IMR-90 (cell line): ENCODE results near the gene TMEM33. TPM values are rescaled to one million over a fixed set of nuclear protein-coding genes. Genes with fewer than 3 reads are reported as not detected.

Experiments used
- ATAC-seq: fragments of 200-7000 bp; cut with Tn5 transposase; 2 replicates; pipeline ENCODE4 v1.9.1; 2020; ENCODE audit warnings: low read depth, mild to moderate bottlenecking, moderate library complexity
- BruUV-seq: library from RNA; stranded (reverse); fragments of 400-500 nt; replicated peaks from 2 replicates; lab custom pipeline; 2021; lab: Mats Ljungman, UMichigan
- CTCF ChIA-PET: fragments of 300-600 bp; formaldehyde crosslinking; extraction: SDS; loops from one replicate; lab custom pipeline; 2021; ENCODE audit warnings: antibody characterized with exemption; lab: Yijun Ruan, JAX
- POLR2A ChIA-PET: fragments of 300-600 bp; sonication (Branson Sonifier 250); formaldehyde crosslinking; loops from one replicate; lab custom pipeline; 2022; ENCODE audit warnings: antibody characterized with exemption; ENCODE audit not compliant: unreplicated experiment; lab: Charles Lee
- DNase-seq: peaks from one replicate; pipeline ENCODE4 v3.0.0; 2013
- H2AFZ ChIP-seq: replicated peaks from 2 replicates; pipeline ENCODE3; 2013; ENCODE audit warnings: low read length, mild to moderate bottlenecking; ENCODE audit not compliant: poor library complexity
- H2AK5ac ChIP-seq: 2 replicates; pipeline ENCODE4 v1.6.1; 2013; ENCODE audit warnings: low read depth, low read length, inconsistent platforms
- H2AK9ac ChIP-seq: replicated peaks from 2 replicates; pipeline ENCODE3; 2013; ENCODE audit warnings: mild to moderate bottlenecking, low read depth, low read length, moderate library complexity; ENCODE audit not compliant: poor library complexity
- H2BK120ac ChIP-seq: 2 replicates; pipeline ENCODE4 v1.6.1; 2013; ENCODE audit warnings: low read depth, low read length, inconsistent platforms
- H2BK15ac ChIP-seq: 3 replicates; pipeline ENCODE4 v1.6.1; 2013; ENCODE audit warnings: low read depth, low read length, inconsistent platforms
- H2BK20ac ChIP-seq: 2 replicates; pipeline ENCODE4 v1.6.1; 2013; ENCODE audit warnings: low read depth, mild to moderate bottlenecking, inconsistent platforms, low read length, moderate library complexity
- H2BK5ac ChIP-seq: 2 replicates; pipeline ENCODE4 v1.6.1; 2013; ENCODE audit warnings: mild to moderate bottlenecking, low read depth, low read length, inconsistent platforms; ENCODE audit not compliant: poor library complexity, severe bottlenecking
- H3K14ac ChIP-seq: replicated peaks from 2 replicates; pipeline ENCODE4 v1.6.1; 2013; ENCODE audit warnings: low read depth, low read length, inconsistent platforms
- H3K18ac ChIP-seq: 2 replicates; pipeline ENCODE4 v1.6.1; 2013; ENCODE audit warnings: low read depth, low read length, control low read depth
- H3K23ac ChIP-seq: 2 replicates; pipeline ENCODE4 v1.6.1; 2013; ENCODE audit warnings: low read depth, low read length, inconsistent platforms
- H3K27ac ChIP-seq: 2 replicates; pipeline ENCODE4 v1.5.1; 2013; ENCODE audit warnings: mild to moderate bottlenecking, control low read depth, low read length; ENCODE audit not compliant: insufficient read depth
- H3K27me3 ChIP-seq: 2 replicates; pipeline ENCODE4 v1.6.1; 2013; ENCODE audit warnings: low read length; ENCODE audit not compliant: control insufficient read depth, insufficient read depth
- H3K36me3 ChIP-seq: 2 replicates; pipeline ENCODE4 v1.6.1; 2013; ENCODE audit warnings: low read length, mixed read lengths; ENCODE audit not compliant: control insufficient read depth, insufficient read depth
- H3K4ac ChIP-seq: 2 replicates; pipeline ENCODE4 v1.6.1; 2013; ENCODE audit warnings: low read depth, low read length, inconsistent platforms
- H3K4me1 ChIP-seq: 2 replicates; pipeline ENCODE4 v1.6.1; 2013; ENCODE audit warnings: low read length, mixed read lengths; ENCODE audit not compliant: control insufficient read depth, insufficient read depth
- H3K4me2 ChIP-seq: 2 replicates; pipeline ENCODE4 v1.6.1; 2013; ENCODE audit warnings: low read depth, mild to moderate bottlenecking, control low read depth, low read length, moderate library complexity
- H3K4me3 ChIP-seq: 2 replicates; pipeline ENCODE4 v1.5.1; 2013; ENCODE audit warnings: low read depth, mild to moderate bottlenecking, control low read depth, low read length, moderate library complexity; ENCODE audit not compliant: insufficient read depth
- H3K56ac ChIP-seq: 2 replicates; pipeline ENCODE4 v1.6.1; 2013; ENCODE audit warnings: low read length, inconsistent platforms; ENCODE audit not compliant: insufficient read depth; ENCODE audit errors: extremely low read depth
- H3K79me1 ChIP-seq, 2 experiments: 2 replicates each; pipeline ENCODE4 v1.6.1; 2013; ENCODE audit warnings: low read length in 2 of 2, inconsistent platforms in 1 of 2, low read depth in 1 of 2
- H3K9ac ChIP-seq: 2 replicates; pipeline ENCODE4 v1.6.1; 2013; ENCODE audit warnings: low read depth, low read length, control low read depth
- H3K9me1 ChIP-seq: 2 replicates; pipeline ENCODE4 v1.6.1; 2013; ENCODE audit warnings: low read length, inconsistent platforms; ENCODE audit not compliant: insufficient read depth
- H3K9me3 ChIP-seq: 2 replicates; pipeline ENCODE4 v1.6.1; 2013; ENCODE audit warnings: low read length; ENCODE audit not compliant: control insufficient read depth, insufficient read depth
- H4K20me1 ChIP-seq: 2 replicates; pipeline ENCODE4 v1.6.1; 2013; ENCODE audit warnings: low read length, inconsistent platforms; ENCODE audit not compliant: insufficient read depth
- H4K5ac ChIP-seq: 2 replicates; pipeline ENCODE4 v1.6.1; 2013; ENCODE audit warnings: mild to moderate bottlenecking, low read depth, low read length, control low read depth
- H4K8ac ChIP-seq, 2 experiments: 2 replicates each; pipeline ENCODE4 v1.6.1; 2013; ENCODE audit warnings: low read depth in 2 of 2, low read length in 2 of 2, control low read depth in 1 of 2, inconsistent platforms in 1 of 2
- H4K91ac ChIP-seq: 2 replicates; pipeline ENCODE4 v1.6.1; 2013; ENCODE audit warnings: low read depth, low read length, inconsistent platforms; ENCODE audit not compliant: insufficient read depth
- BHLHE40 ChIP-seq: fragments of 150-350 bp; IDR thresholded peaks from 2 replicates; pipeline ENCODE4 v1.6.1; 2016; ENCODE audit warnings: mild to moderate bottlenecking, low read depth, low read length
- MAFK ChIP-seq: IDR thresholded peaks from 2 replicates; pipeline ENCODE4 v1.6.1; 2012; ENCODE audit warnings: low read depth, low read length, improper control_type of control experiment
- MAZ ChIP-seq: IDR thresholded peaks from 2 replicates; pipeline ENCODE4 v1.6.1; 2012; ENCODE audit warnings: low read depth, mild to moderate bottlenecking, low read length, improper control_type of control experiment, moderate library complexity, borderline replicate concordance
- POLR2A ChIP-seq: IDR thresholded peaks from 2 replicates; pipeline ENCODE4 v1.6.1; 2012; ENCODE audit warnings: mild to moderate bottlenecking, low read depth, low read length
- RAD21 ChIP-seq: IDR thresholded peaks from 2 replicates; pipeline ENCODE4 v1.6.1; 2012; ENCODE audit warnings: low read length, improper control_type of control experiment
- WGBS, 2 experiments: methylation state at CpG; one replicate each; pipeline versions ENCODE4 v1.1.5 to v1.1.7; 2013; ENCODE audit warnings: missing lambda C conversion rate in 2 of 2; ENCODE audit not compliant: insufficient read length in 1 of 2; ENCODE audit errors: extremely low coverage in 2 of 2; 5-methylcytosine and 5-hydroxymethylcytosine counted together
- dilution Hi-C: fragments of 300-500 bp; cut with HindIII; formaldehyde crosslinking; loops from one replicate; pipeline ENCODE4 v1.14.3; 2018; ENCODE audit warnings: low sequenced_read_pairs; ENCODE audit not compliant: unreplicated experiment
- in situ Hi-C: fragments of 300-500 bp; cut with MboI; formaldehyde crosslinking; loops from 3 replicates; pipeline ENCODE4 v1.14.3; 2019; ENCODE audit warnings: low sequenced_read_pairs, inconsistent platforms, mixed read lengths
- intact Hi-C: fragments of 100-400 bp; cut with micrococcal nuclease; formaldehyde crosslinking; loops from 2 replicates; pipeline ENCODE4 v1.10.0; 2022
- polyA plus RNA-seq, 3 experiments: library from polyadenylated mRNA; depleted of rRNA; stranded (reverse); fragments of >200 nt; gene quantifications; 2 replicates each; pipeline ENCODE4 v1.2.3, GENCODE V29; 2012; ENCODE audit warnings: low replicate concordance in 1 of 3
- total RNA-seq: library from RNA; depleted of rRNA; stranded (reverse); fragments of >200 nt; gene quantifications from 2 replicates; pipeline ENCODE4 v1.2.3, GENCODE V29; 2012
- TF ChIP-seq, protein P1 (sequence below): fragments of 150-350 bp; IDR thresholded peaks from 2 replicates; pipeline ENCODE4 v1.6.1; 2017; ENCODE audit warnings: mild to moderate bottlenecking, antibody characterized with exemption, low read length, low read depth

TMEM33 gene
- total and polyA plus RNA-seq, 2 of the 4 experiments (the other 2 are of a cell fraction): 23.6 to 45.5 TPM

DNA sequence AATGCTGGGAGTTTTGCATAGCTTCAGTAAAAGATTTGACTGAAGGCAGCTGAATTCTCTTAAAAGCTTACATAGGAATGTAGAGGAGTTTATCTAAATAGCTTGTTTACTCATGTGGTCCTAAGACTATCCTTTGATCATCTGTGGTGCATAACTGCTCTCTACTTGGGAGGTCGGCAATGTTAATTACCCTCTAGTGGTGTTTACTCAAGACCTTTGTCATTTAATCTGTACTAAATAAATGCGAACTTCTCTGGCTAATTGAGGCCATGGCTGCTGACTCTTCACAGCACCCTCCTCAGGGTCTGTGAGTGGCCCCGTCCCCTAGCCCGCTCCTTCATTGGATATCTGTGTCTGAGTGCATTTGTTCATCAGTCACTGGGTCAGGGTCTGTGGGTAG is 13.8 kb upstream of the TMEM33 start:
- DNase-seq (no peak), ATAC-seq (no peak)
- H4K91ac ChIP-seq: no peak overlapping the region
- H3K27me3 ChIP-seq: peaks cover 5% of the 10 kb centered on the region; the same call in 1 of the 2 replicates
- in situ Hi-C loops: no loop called here
- no peak overlapping the region for H2BK20ac ChIP-seq
- H4K20me1 ChIP-seq: no peaks in the 10 kb centered on the region
- no peak overlapping the region for H3K23ac ChIP-seq
- no peak overlapping the region for H3K18ac ChIP-seq
- H2AFZ ChIP-seq: no peak overlapping the region
- POLR2A ChIA-PET: no interaction called here
- H3K9me1 ChIP-seq: no peaks in the 10 kb centered on the region
- H3K4me3 ChIP-seq: no peak overlapping the region
- H3K56ac ChIP-seq: no peak overlapping the region
- CTCF ChIA-PET: no interaction called here
- no peaks in the 10 kb centered on the region for H3K36me3 ChIP-seq
- H3K4me1 ChIP-seq: no peaks in the 10 kb centered on the region
- TF ChIP-seq POLR2A (no peak), RAD21 (no peak), MAZ (no peak), MAFK (no peak), BHLHE40 (no peak)
- TF ChIP-seq, protein P1, sequence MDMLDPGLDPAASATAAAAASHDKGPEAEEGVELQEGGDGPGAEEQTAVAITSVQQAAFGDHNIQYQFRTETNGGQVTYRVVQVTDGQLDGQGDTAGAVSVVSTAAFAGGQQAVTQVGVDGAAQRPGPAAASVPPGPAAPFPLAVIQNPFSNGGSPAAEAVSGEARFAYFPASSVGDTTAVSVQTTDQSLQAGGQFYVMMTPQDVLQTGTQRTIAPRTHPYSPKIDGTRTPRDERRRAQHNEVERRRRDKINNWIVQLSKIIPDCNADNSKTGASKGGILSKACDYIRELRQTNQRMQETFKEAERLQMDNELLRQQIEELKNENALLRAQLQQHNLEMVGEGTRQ: no peak
- no peak overlapping the region for H3K4me2 ChIP-seq
- H2BK5ac ChIP-seq: no peak overlapping the region
- H3K27ac ChIP-seq: no peak overlapping the region
- H3K9me3 ChIP-seq: no peaks in the 10 kb centered on the region
- no peak overlapping the region for H3K14ac ChIP-seq
- no peak overlapping the region for H2BK15ac ChIP-seq
- H3K4ac ChIP-seq: no peak overlapping the region
- H3K79me1 ChIP-seq: no peaks in the 10 kb centered on the region
- no peak overlapping the region for H4K5ac ChIP-seq
- no peak overlapping the region for H2AK9ac ChIP-seq
- H3K9ac ChIP-seq: no peak overlapping the region
- no CpG with 5 or more reads among the region's 4 CpGs for WGBS, 2 experiments
- H2BK120ac ChIP-seq: no peak overlapping the region
- H2AK5ac ChIP-seq: no peak overlapping the region
- dilution Hi-C loops: no loop called here
- intact Hi-C loops: no loop called here
- no TSS peak for BruUV-seq
- no peak overlapping the region for H4K8ac ChIP-seq
